GM21576 (cell line): ENCODE data around the gene CADPS2.
A peak's percentile ranks its signal among the peaks of the same experiment; 100 is the strongest.

Source experiments
- ATAC-seq: cut with Tn5 transposase; IDR thresholded peaks from one replicate; pipeline ENCODE4 v1.9.1; 2021; ENCODE audit warnings: mild to moderate bottlenecking, moderate library complexity; ENCODE audit not compliant: unreplicated experiment

The CADPS2 gene

DNA sequence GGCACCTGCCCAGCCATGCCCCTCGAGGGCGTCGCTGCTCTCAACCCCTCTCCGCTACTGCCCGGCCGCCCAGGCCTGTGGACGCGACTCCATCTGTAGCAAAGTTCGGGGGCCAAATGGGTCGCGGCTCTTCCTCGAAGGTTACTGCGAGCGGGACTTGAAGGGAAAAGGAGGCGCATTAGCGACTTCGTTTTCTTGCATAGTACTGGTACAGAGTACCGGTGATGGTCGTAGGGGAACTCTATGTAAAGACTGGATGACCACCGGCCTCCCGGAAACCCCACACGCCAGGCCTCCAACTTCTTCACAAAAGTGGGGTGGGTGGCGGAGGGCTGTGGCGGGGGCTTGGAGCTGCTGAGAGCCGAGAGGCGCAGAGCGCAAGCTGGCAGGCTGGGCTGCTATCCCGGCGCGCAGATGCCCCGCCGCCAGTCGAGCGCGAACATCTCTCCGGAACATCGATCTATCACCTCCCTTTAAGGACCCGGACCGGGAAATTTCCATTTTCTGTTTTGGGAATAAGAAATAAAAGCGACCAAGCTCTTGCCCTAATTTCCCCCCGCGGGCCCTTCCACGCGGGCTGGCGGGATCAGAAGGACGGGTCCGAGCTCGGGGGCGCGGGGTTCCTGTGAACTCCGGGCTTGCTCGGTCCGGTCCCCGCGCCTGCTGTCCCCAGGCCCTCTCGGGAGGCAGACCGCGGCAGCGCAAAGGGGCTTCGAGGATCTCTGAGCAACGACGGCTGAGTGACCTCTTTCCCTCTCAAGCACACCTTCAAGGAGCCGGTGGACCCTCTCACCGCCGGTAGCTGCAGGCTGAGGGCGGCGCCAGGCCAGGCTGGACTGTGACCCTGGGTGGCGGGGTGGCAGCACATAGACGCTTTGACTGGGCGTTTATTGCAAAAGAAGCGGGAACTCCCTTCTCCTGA, 569.5 kb downstream of the CADPS2 start:
- ATAC-seq, result no peak

DNA sequence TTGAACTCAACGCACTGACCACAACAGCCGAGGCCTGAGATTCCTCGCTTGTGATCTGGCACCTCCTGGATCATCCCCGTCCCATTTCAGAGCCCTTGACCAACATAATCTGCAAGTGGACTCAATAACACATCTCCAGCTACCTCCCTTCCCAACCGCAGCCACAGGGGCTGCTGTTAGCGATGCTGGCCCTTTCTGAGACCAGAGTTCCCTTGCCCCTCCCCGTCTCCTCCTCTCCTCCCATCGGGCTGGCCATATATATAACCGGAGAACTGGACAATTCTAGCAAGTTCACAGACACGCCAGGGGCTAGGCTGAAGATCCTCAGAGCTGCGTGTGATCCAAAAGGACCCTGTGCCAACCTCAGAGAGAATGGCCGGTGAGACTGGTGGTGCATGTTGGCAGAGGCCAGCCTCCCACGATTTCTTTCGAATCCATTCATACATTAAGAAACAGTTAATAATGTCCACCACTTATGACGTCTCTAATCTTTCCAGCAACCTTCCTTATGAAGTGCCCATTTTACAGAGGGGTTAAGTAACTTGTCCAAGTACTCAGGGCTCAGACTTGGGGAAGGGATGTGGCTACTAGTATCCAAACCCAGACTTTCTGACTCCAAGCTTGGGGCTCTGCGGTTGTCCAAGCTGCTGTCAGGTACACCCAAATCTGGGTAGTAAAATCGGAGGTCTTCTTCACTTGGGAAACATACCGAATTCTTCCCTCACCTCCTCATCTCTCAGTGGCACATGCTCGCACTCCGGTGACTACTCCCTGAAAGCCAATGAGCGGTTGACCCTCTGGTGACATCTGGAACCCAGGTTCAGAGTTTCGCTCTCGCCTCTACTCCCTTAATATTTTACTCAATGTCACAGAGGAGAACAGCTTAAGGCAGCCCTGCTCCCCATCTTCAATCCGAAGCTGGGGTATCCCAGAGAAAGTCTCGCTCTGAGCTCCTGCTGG, 570.5 kb downstream of the CADPS2 start:
- ATAC-seq, result no peak

DNA sequence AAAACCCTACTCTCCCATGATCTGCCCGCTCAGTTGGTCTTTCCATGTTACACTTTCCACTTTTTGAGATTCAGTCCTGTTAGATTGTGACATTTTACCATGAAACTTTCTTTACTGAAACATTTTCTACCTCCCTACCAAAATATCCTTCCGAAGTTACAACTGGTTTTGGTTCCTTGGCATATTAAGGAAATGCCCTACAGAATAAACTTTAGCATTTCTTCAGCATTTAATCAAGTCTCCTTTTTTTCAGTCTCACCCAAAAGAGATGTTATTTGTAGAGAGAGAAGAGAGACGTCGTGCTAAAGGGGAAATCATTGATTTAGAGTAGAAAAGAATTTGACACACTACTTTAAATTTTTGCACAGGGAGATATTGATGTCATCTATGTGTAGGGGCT, 572.0 kb downstream of the CADPS2 start:
- ATAC-seq, result no peak

DNA sequence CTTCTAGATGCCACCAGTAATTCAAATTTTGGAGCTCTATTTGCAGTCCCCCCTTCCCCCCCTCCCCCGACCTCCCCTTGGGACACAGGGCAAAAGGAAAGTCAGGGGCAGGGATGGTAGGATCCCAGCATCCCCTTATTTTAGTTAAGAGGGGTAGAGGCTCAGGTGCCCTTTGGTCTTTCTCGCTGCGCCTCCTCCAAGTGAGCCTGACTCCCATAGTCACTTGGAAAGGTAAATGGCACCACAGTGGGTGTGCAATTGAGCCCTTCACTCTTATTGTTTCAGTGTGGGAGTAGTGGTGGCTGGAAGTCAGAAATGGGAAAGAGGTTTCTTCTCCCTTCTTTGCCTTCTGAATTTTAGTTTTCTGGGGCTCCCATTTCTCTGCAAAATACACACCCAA, 573.5 kb downstream of the CADPS2 start:
- ATAC-seq, result no peak

DNA sequence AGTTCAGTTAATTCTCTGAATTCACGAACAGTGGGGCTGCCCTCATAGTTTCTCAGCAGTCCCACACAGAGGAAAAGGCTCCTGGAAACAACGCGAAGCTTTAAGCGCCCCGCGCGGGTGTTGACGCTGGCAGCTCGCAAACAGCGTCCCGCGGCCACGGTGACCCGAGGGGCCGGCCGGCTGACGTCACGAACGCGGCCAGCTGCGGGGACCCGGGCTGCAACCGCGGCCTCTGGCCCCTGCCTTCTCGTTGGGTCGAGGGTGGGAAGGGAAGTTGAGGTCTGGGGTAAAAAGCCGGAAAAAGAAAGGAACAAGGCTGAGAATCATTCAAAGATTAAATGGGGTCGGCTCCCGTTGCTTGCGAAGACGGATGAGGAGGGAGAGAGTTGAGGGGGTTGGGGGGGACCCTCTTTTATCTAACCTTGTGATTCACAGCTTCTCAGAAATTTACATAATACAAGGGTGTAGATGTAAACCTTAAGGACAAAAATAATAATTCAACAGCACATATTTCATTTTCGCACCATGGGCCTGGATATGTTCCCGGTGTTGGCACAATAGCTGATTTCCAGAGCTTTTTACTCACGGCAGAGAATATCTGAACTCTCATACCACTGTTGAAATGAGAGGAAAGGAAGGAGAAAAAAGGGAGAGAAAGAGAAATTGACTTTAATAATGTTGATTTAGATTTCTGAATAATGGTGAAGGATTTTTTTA, 574.4 kb downstream of the CADPS2 start:
- ATAC-seq, result no peak

DNA sequence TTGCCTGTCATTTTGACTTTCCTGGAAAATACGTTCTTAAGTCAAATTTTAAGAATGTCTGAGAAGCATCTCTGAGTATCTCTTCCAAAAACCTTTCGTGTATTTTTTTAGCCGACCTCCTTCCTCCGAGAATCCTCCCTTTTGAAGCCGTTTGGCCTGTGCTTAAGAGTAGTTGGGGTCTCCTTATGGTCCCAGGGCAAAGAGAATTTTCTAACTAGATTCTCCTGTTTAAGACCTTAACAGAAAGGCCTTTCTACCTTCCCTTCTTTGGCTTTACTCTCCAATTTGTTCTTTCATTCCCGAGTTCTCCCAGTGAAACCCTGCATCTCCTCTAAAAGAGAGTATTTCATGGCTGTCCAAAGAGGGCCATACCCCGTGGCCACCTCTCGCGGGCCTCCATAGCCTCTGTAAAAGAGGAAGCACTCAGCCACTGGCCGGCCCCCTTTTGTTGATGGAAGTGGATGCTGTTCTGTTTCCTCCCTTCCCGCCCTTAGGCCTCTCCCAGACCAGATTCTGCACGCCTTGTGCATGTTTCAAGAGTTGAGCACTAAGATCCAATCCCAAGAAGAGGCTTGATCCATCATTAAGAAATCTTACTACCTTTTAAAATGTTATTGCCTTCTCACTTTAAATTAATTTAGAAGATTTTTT, 575.1 kb downstream of the CADPS2 start:
- ATAC-seq, result no peak

DNA sequence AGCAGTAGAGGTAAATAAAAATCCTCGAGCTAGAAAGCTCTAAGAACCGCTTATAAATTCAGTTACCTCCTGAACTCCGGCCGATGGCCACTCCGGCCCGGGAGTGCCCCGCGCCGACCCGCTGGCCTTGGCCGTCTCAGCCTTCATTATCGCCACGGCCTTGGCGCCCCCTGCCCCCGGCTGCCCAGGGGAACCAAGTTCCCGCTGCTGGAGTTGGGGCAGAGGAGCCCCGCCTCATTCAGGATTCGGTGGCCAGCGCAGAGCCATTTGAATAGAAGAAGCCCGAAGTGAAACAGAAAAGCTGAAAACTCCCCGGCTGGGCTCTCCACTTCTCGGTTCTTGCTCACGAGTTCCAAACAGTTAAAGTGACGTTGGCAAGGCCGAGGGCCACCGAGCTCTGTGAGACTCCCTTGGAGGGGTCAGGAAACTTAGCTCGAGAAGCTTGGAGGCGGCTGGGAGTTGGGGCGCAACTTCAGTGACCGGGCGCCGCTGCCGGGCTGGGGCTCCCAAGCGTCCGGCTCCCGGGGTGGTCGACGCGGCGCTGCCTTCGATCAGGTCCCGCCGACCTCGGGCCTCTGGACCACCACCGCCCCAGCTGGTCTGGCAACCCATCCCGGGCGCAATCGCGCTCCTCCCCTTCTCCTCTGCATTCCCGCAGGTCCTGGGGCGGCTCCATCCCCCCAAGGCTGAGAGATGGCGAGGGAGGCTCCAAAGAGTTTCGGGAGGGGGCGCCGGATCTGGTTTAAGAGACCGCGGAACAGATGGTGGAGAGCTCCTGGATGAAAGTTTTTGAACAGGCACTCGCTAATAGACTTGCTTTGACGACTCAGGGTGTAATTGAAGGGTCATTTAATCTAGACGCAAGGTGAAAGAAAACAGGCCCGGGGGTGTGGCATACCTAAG, 575.9 kb downstream of the CADPS2 start:
- ATAC-seq, result peak; percentile 77

DNA sequence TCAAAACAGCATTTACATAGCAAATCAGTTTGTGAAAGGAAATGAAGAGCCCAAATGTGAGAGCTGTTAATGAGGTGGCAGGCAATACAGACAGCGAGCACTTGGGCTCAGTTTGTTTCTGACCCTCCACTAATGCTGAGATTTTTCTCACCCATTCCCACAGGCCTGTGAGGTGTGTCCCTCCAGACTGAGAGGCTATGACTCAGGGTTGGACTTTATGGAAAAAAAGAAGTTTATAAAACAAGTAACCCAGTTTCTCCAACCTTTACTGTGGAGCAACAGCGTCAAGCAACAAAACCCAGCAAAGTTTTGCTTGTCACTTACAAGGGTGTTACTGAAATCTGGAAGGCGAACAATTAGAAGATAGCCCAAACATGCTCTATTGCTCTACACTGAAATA, 576.8 kb downstream of the CADPS2 start:
- ATAC-seq, result no peak

DNA sequence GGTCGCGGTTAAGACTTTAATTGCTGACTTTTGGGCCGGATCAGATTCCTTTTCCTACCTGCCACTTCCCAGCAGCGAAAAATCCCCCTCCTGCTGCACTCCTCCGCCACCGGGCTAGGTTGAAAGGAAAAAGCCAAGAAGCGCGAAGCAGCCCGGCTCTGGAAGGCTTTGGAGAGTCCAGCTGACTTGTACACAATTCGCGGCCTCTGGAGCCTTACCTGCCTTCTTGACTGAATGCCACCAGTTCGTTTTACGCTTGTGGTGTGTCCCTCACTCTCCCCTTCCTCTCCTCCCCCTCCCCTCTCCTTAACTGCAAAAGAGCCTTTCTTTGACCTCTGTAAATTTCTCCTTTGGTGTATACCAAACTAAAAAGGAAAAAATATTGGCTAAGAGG, 579.0 kb downstream of the CADPS2 start:
- no peak for ATAC-seq

DNA sequence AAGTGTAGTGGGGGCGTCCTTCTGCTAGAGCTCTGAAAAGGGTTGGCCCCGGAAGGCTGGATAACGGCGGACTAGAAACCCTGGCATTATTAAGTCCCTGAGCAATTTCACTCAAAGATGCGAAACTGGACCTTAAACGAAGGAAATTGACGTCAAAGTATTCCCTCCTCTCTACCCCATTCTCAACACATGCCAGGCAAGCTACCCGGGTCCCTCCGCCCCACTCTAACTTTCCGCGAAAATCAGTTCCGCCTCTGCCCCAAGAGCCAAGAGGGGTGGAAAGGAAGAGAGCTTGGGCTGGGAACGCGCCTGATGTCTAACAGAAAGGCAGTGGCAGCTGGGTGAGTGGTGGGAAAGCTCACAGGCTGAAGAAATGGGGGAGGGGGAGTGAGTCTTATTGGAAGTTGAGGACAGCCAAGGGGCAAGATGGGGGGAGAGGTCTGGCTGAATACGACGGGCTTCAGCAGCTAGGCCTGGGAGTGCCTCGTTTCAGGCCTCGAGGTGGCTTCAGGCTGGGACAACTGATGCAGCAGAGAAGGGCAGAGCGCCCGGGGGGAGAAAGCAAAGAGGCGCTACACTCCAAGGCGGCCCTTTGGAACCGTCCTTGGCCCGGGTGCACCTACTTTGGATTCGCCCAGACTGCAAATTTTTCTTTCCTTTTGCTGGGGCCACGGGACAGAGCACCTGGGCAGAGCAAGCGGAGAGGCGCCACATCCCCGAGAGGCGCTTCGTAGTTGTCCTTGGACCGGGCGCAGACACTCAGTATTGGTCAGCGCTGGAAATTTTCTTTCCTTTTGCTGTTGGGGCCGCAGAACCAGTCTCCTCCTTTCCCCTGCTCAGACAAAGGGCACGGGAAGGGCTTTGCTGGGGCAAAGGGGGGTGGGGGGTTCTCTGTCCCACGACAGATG, 579.7 kb downstream of the CADPS2 start:
- ATAC-seq, result no peak

DNA sequence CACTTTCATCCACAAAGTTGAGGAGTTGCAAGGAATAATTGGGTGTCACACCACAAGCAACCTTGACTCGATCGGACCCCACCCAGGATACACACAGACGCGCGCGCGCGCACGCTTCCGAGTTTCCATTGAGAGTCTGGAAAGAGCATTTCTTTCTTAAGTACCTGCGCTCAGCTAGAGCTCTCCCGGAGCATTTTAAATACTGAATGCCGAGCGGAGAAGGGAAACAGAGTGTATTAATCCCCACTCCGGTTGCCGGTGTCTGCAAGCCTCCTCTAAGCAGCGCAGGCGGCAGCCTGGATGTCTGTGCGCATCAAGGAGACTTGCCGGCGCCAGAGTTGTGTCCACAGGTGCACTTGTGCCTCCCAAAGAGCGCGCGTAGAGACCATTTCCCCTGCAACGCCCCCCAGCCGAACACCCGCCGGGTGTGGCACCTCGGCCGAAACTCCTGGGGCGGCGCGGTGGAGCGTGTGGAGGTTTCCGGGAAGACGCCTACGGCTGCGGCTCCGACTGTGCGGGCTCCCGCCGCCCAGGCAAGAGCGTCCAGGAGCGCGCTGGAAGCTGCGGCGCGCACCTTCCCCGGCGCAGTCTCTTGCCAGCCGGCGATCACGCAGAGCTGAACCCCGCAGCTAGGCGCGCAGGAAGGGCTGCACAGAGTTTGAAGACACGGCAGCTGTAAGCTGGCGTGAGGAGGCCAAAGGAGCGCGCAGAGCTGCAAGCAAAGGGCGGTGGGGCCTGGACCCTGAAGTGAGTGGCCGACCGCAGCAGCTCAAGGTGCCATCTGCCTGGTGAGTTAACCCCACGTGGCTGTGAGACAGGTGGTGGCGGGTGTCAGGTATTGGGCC, 580.6 kb downstream of the CADPS2 start:
- no peak for ATAC-seq

DNA sequence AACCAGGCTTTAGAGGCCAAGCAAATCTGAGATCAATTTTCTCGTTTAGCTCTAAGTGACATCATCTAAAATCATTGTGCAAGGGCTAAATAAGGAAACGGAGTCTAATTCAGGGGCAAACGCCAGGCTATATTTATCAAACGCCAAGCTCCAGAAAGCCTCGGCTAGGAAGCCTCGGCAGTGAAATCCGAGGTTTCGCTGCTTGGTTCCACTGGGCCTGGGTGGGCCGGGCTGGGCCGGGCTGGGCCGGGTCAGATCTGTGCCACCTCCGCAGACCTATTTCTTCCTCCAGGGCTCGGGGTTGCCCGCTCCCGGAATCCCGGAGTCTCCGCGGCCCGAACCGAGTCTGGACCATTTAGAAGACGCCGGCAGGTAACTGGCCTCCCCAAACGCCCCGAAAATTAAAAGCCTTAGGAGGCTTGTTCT, 581.3 kb downstream of the CADPS2 start:
- ATAC-seq, result no peak

DNA sequence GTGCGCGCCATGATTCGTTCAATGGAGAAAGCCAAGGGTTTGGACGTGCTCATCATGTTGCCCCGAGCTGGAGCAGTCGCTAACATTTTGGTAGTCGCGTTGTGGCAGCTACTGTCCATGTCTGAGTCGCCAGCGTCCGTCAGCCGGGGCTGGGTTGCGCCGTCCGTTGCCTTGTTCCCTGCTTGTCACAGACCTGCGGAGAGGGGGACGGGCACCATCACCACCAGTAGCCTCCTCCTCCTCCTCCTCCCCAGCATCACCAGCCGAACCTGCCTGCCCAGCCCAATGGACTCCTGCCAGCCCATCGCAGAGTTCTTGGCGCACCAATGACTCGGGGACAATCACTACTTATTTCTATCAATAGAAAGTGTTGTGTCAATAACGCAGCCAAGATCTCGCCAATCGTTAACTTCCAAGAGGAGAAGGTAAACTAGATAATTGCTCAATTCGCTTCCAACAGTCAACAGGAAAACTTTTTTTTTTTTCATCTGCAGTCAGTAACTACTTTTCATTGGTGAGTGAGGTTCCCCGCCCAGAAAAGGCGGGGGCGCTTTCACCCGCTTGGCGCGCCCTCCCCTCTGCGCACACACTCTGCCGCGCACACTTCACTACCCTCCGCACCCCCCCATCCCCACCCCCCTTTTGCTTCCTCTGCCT, 581.8 kb downstream of the CADPS2 start, which contains the start of gene FEZF1:
Gene FEZF1 (minus strand): TSS at position 432 of the 657 bp plus-strand sequence. CDS start 313 bp downstream, at position 119.
- no peak for ATAC-seq

DNA sequence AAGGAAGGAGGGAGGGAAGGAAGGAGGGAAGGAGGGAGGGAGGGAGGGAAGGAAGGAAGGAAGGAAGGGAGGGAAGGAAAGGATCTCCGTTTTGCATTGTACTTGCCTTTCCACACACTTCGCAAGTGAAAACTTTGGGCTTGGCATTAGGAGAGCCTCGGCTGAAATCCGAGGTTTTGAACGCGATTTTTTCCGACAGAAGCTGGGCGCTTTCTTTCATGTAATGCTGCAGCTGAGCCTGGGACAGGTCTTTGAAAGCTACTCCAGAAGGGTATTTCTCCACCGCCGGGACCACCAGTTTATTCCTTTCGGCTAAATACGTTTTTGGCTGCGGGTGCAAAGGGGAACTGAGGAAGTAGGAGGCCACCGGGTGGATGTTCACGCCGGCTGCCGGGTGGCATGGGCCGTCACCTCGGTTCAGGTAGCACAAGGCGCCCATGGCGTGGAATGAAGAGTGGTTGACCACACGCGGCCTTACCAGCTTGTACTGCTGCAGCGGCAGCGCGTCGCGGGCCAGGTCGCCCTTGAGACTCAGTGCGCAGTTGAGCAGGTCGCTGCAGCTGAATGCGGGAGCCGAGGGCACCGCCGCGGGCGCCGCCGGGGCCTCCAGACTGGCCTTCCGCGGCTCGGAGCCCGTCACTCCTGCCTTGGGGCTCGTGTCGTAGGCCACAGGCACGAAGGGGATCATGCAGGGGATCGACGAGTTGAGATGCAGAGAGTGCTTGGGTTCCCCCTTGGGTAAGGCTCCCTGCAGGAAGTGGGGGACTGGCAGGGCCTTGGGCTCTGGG, 582.5 kb downstream of the CADPS2 start:
- no peak for ATAC-seq

DNA sequence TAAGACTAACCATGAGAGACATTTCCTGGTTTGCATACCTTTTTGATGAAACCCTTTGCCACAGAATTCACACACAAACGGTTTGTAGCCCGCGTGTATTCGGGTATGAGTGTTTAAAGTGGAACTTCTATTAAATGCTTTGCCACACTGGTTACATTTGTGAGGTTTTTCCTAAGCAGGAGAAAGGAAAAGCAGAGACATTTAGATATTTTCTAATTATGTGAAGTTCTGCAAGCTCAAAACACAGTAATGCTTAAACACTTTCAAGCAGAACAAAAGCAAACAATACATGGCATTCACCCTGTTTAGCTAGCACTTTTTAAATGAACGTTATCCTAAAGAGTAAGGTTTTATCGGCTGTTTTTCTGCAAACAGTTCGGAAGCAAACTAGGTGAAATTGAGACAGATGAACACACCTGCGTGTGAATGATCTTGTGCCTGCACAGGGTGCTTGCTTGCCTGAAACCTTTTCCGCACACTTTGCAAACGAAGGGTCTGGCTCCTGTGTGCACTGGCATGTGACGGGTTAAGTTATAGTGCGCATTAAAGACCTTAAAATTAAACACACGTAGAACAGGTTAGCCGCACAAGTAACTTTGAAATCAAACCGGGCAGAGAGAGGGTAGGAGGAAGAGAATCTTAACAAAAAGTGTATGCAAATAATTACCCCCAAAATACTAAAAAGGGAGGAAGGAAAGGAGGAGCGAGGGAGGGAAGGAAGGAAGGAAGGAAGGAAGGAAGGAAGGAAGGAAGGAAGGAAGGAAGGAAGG, 583.3 kb downstream of the CADPS2 start:
- no peak for ATAC-seq
